RWPE1 (cell line): ENCODE measurements around the gene LCE3A.
"Not testable (repeated sequence)": the region's sequence is repeated elsewhere in the genome, so short reads cannot be mapped to it uniquely, and the experiment has no call there.

ENCODE experiments used
- CTCF ChIA-PET: fragments of 350-600 bp; sonication (Branson Sonifier 250); formaldehyde crosslinking; extraction: SDS; loops from one replicate; lab custom pipeline; 2021; lab: Yijun Ruan, JAX
- POLR2A ChIA-PET: fragments of 400-600 bp; formaldehyde crosslinking; extraction: SDS; loops from one replicate; lab custom pipeline; 2020; ENCODE audit warnings: antibody characterized with exemption; ENCODE audit not compliant: low non-redundant PET; lab: Yijun Ruan, JAX
- DNase-seq: peaks from one replicate; pipeline ENCODE4 v3.0.0; 2012; ENCODE audit warnings: low spot score
- H3K27ac ChIP-seq: fragments of 450-650 bp; 2 replicates; pipeline ENCODE4 v1.5.1; 2017
- CTCF ChIP-seq: fragments of 450-650 bp; conservative IDR thresholded peaks from 2 replicates; pipeline ENCODE4 v1.5.1; 2017; ENCODE audit warnings: low read depth, mild to moderate bottlenecking

Gene LCE3A

GRCh38 chr1:152585586-152585985, 37.3 kb downstream of the LCE3A start:
- no peak overlapping the region for H3K27ac ChIP-seq
- CTCF ChIA-PET = no interaction called here
- TF ChIP-seq CTCF = no peak
- POLR2A ChIA-PET = no interaction called here
- no peak for DNase-seq

- TF ChIP-seq CTCF = no peak
- no peak overlapping the region for H3K27ac ChIP-seq
- ChIA-PET CTCF (no interaction called here), POLR2A (no interaction called here)
- peak; percentile 62 for DNase-seq
These were observed 40.3 kb downstream of the LCE3A start for GRCh38 chr1:152582647-152583046.

- POLR2A ChIA-PET = no interaction called here
- CTCF ChIA-PET = no interaction called here
- no peak for DNase-seq
- no peak for TF ChIP-seq CTCF
- H3K27ac ChIP-seq = peak within 1 kb of the TSS; percentile 45; the same call in 1 of the 2 replicates
These were observed 42.5 kb downstream of the LCE3A start, which contains the start of gene LCE3D for GRCh38 chr1:152580433-152580832. Gene LCE3D, minus strand, starts transcription at chr1:152580516. Its CDS starts 580 bp downstream, at chr1:152579936.

- DNase-seq, POLR2A ChIA-PET, H3K27ac ChIP-seq: not testable (repeated sequence)
- CTCF ChIA-PET = interaction anchor here (1.3 kb wide), 1 partner anchor 74 kb away, joined by 6 read pairs; no protein-coding TSS in a partner anchor
These were observed 43.4 kb downstream of the LCE3A start for GRCh38 chr1:152579526-152579925.

- TF ChIP-seq CTCF = no peak
- H3K27ac ChIP-seq = no peak overlapping the region
- CTCF ChIA-PET = no interaction called here
- no peak for DNase-seq
- POLR2A ChIA-PET = no interaction called here
These were observed 45.7 kb downstream of the LCE3A start for GRCh38 chr1:152577168-152577567.
